ENCODE data around the gene CTSE. TPM values are rescaled to one million over a fixed set of nuclear protein-coding genes. Genes with fewer than 3 reads are reported as not detected.

The CTSE gene
- total and polyA plus RNA-seq, 8 donors: 6.7 to 966 (median 138) TPM

GRCh38 chr1:205967554-205968335 is 56.0 kb downstream of the CTSE start:
- Histone ChIP-seq H3K27me3 (peaks cover 0 to 7% (median 0%) of the 10 kb centered on the region in 3 donors), H3K4me1 (peaks cover 0 to 4% (median 0%) of the 10 kb centered on the region in 4 donors), H3K27ac (no peak overlapping the region), H3K9me3 (no peaks in the 10 kb centered on the region), H3K4me3 (no peak overlapping the region), H3K36me3 (no peaks in the 10 kb centered on the region)
- no peak for DNase-seq
- intact Hi-C loops (cut with DNase I; ENCODE audit: low total_unique reads): no loop called here
- TF ChIP-seq, protein P1, sequence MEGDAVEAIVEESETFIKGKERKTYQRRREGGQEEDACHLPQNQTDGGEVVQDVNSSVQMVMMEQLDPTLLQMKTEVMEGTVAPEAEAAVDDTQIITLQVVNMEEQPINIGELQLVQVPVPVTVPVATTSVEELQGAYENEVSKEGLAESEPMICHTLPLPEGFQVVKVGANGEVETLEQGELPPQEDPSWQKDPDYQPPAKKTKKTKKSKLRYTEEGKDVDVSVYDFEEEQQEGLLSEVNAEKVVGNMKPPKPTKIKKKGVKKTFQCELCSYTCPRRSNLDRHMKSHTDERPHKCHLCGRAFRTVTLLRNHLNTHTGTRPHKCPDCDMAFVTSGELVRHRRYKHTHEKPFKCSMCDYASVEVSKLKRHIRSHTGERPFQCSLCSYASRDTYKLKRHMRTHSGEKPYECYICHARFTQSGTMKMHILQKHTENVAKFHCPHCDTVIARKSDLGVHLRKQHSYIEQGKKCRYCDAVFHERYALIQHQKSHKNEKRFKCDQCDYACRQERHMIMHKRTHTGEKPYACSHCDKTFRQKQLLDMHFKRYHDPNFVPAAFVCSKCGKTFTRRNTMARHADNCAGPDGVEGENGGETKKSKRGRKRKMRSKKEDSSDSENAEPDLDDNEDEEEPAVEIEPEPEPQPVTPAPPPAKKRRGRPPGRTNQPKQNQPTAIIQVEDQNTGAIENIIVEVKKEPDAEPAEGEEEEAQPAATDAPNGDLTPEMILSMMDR (IDR thresholded peaks at IDR 0.05): no peak
- WGBS, 5 donors: 50 to 71% (median 53%) methylated on average over 10 of the region's 10 CpGs

DNA sequence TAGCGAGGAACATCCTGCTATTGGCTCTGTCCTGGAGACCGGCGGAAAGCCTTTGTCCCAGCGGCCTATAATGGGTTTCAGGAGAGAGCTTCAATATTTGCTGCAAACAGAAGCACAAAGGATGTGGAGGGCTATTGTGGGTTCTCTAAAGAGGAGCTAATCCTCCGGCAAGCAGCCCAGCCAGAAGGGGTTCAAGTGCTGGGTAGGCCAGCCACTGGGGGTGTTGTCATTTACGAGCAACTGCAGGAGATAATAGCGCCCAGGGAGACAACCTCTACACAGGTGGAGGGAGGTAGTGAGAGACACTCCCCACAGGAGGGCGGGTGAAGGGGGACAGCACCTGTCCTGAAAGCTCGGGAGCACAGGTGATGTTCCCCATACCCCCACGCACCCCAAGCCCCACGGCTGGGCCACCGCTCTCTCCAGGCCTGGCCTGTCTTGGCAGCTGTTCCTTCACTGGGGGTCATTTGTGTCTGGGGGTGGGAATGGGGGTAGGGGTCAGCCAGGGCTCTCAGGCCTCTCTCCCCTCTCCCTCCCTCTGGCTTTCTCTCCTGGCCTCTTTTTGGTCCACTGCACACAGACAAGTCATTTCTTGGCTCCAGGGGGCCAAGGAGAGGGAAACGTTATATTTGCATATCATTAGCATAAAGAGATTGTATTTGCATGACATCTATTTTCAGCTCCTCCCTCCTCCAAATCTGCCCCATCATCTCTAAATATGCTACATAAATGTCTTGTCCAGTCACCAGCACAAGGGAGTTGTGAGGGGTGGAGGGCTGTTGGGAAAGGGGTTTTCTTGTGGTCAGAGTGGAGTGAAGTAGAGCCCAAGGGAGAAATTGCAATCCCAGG is 58.4 kb downstream of the CTSE start:
- peaks cover 0 to 12% (median 0%) of the 10 kb centered on the region in 3 donors for H3K27me3 ChIP-seq
- DNase-seq: no peak
- H3K4me1 ChIP-seq: peaks cover 0 to 19% (median 6%) of the 10 kb centered on the region in 4 donors
- H3K36me3 ChIP-seq: no peaks in the 10 kb centered on the region
- no peak overlapping the region for H3K4me3 ChIP-seq
- no peaks in the 10 kb centered on the region for H3K9me3 ChIP-seq
- intact Hi-C loops (cut with DNase I; ENCODE audit: low total_unique reads): no loop called here
- H3K27ac ChIP-seq: no peak overlapping the region
- TF ChIP-seq POLR2A (IDR thresholded peaks at IDR 0.05): no peak
- no peak for TF ChIP-seq EP300 (IDR thresholded peaks at IDR 0.05)
- no peak for TF ChIP-seq POLR2AphosphoS5 (IDR thresholded peaks at IDR 0.05)
- TF ChIP-seq, protein P1 (IDR thresholded peaks at IDR 0.05): no peak
- 80 to 92% (median 87%) methylated on average over 11 to 13 of the region's 13 CpGs for WGBS, 5 donors

DNA sequence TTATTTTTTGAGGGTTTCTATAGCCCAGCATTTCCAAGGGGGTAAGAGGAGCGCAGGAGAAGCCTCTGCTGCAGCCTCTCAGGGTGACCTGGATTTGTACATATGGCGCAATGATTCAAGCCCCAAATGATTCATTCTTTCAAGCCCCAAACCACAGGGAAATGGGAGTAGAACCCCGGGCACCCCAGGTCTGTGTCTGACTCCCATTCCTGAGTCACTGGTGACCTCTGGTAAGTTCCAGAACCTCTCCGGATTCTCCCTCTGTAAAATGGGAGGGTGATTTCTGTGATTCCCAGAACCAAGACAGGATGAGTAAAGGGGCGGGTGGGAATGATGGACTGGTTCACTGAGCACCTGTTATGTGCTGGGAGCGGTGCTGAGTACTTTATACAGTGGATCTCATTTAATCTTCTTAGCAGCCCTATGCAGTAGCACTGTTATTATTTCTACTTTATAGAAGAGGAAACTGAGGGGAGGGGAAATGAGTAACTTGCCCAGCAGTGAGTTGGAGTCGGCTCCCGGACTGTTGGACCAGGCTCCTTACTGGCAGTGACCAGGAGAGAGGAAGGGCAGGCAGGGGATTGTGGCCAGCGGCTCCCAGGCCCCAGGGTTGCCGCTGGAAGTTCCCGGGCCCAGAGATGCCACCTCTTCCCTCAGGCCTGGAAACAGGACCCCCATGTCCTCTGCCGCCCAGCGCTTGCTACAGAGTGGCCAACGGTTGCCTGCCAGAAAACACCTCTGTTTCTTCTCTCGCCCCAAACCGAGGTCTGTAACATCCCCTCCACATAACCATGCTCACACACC is 60.1 kb downstream of the CTSE start:
- no peaks in the 10 kb centered on the region for H3K36me3 ChIP-seq
- no peak for DNase-seq
- peaks cover 0 to 25% (median 0%) of the 10 kb centered on the region in 3 donors for H3K27me3 ChIP-seq
- H3K4me3 ChIP-seq: no peak overlapping the region
- 83 to 92% (median 87%) methylated on average over 16 of the region's 16 CpGs for WGBS, 5 donors
- TF ChIP-seq POLR2A (IDR thresholded peaks at IDR 0.05) (no peak), POLR2AphosphoS5 (IDR thresholded peaks at IDR 0.05) (no peak), EP300 (IDR thresholded peaks at IDR 0.05) (no peak)
- TF ChIP-seq, protein P1 (IDR thresholded peaks at IDR 0.05): no peak
- intact Hi-C loops (cut with DNase I; ENCODE audit: low total_unique reads): no loop called here
- no peaks in the 10 kb centered on the region for H3K9me3 ChIP-seq
- H3K27ac ChIP-seq: no peak overlapping the region
- peaks cover 0 to 19% (median 6%) of the 10 kb centered on the region in 4 donors for H3K4me1 ChIP-seq

DNA sequence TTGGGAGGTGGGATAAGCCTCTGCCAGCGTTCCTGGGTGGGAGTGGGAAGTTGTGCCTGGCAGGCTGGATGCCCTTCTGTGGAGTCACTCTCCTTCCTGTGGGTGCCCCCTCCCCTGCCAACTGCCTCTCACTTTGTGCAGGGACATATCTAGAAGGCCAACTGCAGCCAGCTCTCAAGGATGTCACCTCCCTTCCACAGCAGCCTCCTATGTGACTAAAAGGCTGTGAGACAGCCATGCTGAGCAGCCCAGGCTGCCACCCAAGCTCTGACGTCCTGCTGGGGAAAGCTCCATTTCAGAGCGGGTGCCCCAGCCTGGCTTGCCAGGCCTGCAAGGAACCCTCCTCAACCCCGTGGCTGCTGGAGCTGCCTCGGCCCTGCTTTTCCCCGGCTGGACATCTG is 60.9 kb downstream of the CTSE start:
- Histone ChIP-seq H3K27ac (no peak overlapping the region), H3K4me3 (no peak overlapping the region), H3K4me1 (peaks cover 0 to 15% (median 6%) of the 10 kb centered on the region in 4 donors), H3K9me3 (no peaks in the 10 kb centered on the region), H3K36me3 (no peaks in the 10 kb centered on the region), H3K27me3 (peaks cover 0 to 26% (median 0%) of the 10 kb centered on the region in 3 donors)
- TF ChIP-seq POLR2A (IDR thresholded peaks at IDR 0.05) (no peak), POLR2AphosphoS5 (IDR thresholded peaks at IDR 0.05) (no peak), EP300 (IDR thresholded peaks at IDR 0.05) (no peak)
- TF ChIP-seq, protein P1 (IDR thresholded peaks at IDR 0.05): no peak
- no peak for DNase-seq
- intact Hi-C loops (cut with DNase I; ENCODE audit: low total_unique reads): no loop called here
- 71 to 89% (median 87%) methylated on average over 5 to 6 of the region's 6 CpGs for WGBS, 5 donors

All from stomach (tissue), 9 donors.